ENCODE measurements around the gene MORN1.

DNA sequence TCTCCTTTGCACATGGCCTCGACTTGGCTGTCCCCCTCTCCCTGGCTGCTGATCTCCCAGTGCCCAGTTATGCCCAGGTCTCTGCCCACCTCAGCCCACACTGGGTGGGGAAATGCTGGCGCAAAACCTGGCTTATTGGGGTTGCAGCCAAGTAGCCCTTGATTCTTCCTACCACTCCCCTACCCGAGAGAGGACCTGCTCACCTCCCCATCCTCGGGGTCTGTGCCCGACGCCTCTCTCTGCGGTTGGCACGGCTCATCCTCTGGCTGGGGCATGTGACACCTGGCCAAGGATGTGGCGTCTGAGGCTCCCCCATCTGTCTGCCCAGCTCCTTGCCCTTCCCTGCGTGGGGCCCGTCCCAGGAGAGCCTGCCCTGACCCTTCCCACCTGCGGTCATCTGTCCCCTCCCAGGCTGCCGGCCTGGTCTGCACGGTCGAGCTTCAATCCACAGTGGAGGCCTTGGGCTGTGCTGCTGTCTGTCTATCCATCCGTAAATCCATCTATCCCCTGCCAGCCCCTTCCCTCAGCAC is 27.5 kb upstream of the MORN1 start:
- TF ChIP-seq CTCF (IDR thresholded peaks at IDR 0.05; ENCODE audit: low read depth, low read length) (no peak), EZH2phosphoT487 (IDR thresholded peaks at IDR 0.05; ENCODE audit: low read depth) (no peak)

Measured in OCI-LY3 (cell line).